Neural progenitor cell (in vitro differentiated cells): ENCODE measurements around the gene SEMA5B. TPM values are rescaled to one million over a fixed set of nuclear protein-coding genes. Genes with fewer than 3 reads are reported as not detected.

ENCODE experiments used
- DNase-seq: peaks from one replicate; pipeline ENCODE4 v3.0.0-alpha.2; 2016; ENCODE audit warnings: low spot score
- H2AFZ ChIP-seq: fragments of 200-600 bp; sonication (generic); replicated peaks from 2 replicates; pipeline ENCODE4 v1.6.1; 2016; ENCODE audit warnings: antibody characterized with exemption
- H3F3A ChIP-seq: fragments of 200-600 bp; sonication (generic); 2 replicates; pipeline ENCODE4 v1.6.1; 2016; ENCODE audit warnings: antibody characterized with exemption, low read depth
- H3K27ac ChIP-seq: fragments of 200-600 bp; sonication (generic); 2 replicates; pipeline ENCODE4 v1.5.1; 2016; ENCODE audit warnings: mild to moderate bottlenecking
- H3K27me3 ChIP-seq: fragments of 200-600 bp; sonication (generic); 2 replicates; pipeline ENCODE4 v1.6.1; 2016; ENCODE audit warnings: mild to moderate bottlenecking, moderate library complexity
- H3K36me3 ChIP-seq: fragments of 200-600 bp; sonication (generic); 2 replicates; pipeline ENCODE4 v1.5.1; 2016
- H3K4me1 ChIP-seq: fragments of 200-600 bp; sonication (generic); 2 replicates; pipeline ENCODE4 v1.6.1; 2016; ENCODE audit warnings: mixed run types
- H3K4me2 ChIP-seq: fragments of 200-600 bp; sonication (generic); 2 replicates; pipeline ENCODE4 v1.6.1; 2016
- H3K4me3 ChIP-seq: fragments of 200-600 bp; sonication (generic); 2 replicates; pipeline ENCODE4 v1.5.1; 2016
- H3K79me2 ChIP-seq: fragments of 200-600 bp; sonication (generic); 2 replicates; pipeline ENCODE4 v1.6.1; 2016; ENCODE audit warnings: low read depth
- H3K9ac ChIP-seq: fragments of 200-600 bp; sonication (generic); 2 replicates; pipeline ENCODE4 v1.6.1; 2016
- H3K9me3 ChIP-seq: fragments of 200-600 bp; sonication (generic); 2 replicates; pipeline ENCODE4 v1.5.1; 2016; ENCODE audit warnings: low read depth
- H4K20me1 ChIP-seq: fragments of 200-600 bp; sonication (generic); 2 replicates; pipeline ENCODE4 v1.6.1; 2016; ENCODE audit warnings: low read depth
- H3K27ac Mint-ChIP-seq: 3 replicates; pipeline ENCODE4 v1.8.0; 2021; ENCODE audit warnings: mixed read lengths
- H3K27me3 Mint-ChIP-seq: 2 replicates; pipeline ENCODE4 v1.8.0; 2022; ENCODE audit warnings: low read depth, mild to moderate bottlenecking, inconsistent platforms, moderate library complexity, mixed read lengths; ENCODE audit not compliant: insufficient read depth
- H3K36me3 Mint-ChIP-seq: 3 replicates; pipeline ENCODE4 v1.8.0; 2021; ENCODE audit warnings: mixed read lengths
- H3K4me1 Mint-ChIP-seq: 3 replicates; pipeline ENCODE4 v1.8.0; 2021; ENCODE audit warnings: mixed read lengths
- H3K4me3 Mint-ChIP-seq: 3 replicates; pipeline ENCODE4 v1.8.0; 2021; ENCODE audit warnings: mild to moderate bottlenecking, moderate library complexity, mixed read lengths
- H3K9me3 Mint-ChIP-seq: 3 replicates; pipeline ENCODE4 v1.8.0; 2020; ENCODE audit warnings: mixed read lengths
- EZH2 ChIP-seq: fragments of 200-600 bp; sonication (generic); IDR thresholded peaks from 2 replicates; pipeline ENCODE4 v1.6.1; 2017; ENCODE audit warnings: antibody characterized with exemption, mild to moderate bottlenecking, moderate library complexity
- EZH2phosphoT487 ChIP-seq: fragments of 200-600 bp; sonication (generic); IDR thresholded peaks from 2 replicates; pipeline ENCODE4 v1.6.1; 2017; ENCODE audit warnings: antibody characterized with exemption
- total RNA-seq: library from RNA; depleted of rRNA; stranded (reverse); fragments of >200 nt; gene quantifications from 2 replicates; pipeline ENCODE4 v1.2.3, GENCODE V29; 2015; ENCODE audit warnings: low replicate concordance
- TF ChIP-seq, protein P1 (sequence below): fragments of 200-600 bp; sonication (generic); IDR thresholded peaks from 2 replicates; pipeline ENCODE4 v1.5.1; 2017; ENCODE audit warnings: antibody characterized with exemption, mild to moderate bottlenecking

Gene SEMA5B
- total RNA-seq, 1 donor from 2014 or later, result 10.1 TPM

GRCh38 chr3:122943828-122944190, 83.8 kb downstream of the SEMA5B start:
- H3K79me2 ChIP-seq, result no peaks in the 10 kb centered on the region
- H3K27me3 ChIP-seq, result peaks cover 39% of the 10 kb centered on the region
- no peak overlapping the region for H3K4me3 ChIP-seq
- TF ChIP-seq, protein P1, sequence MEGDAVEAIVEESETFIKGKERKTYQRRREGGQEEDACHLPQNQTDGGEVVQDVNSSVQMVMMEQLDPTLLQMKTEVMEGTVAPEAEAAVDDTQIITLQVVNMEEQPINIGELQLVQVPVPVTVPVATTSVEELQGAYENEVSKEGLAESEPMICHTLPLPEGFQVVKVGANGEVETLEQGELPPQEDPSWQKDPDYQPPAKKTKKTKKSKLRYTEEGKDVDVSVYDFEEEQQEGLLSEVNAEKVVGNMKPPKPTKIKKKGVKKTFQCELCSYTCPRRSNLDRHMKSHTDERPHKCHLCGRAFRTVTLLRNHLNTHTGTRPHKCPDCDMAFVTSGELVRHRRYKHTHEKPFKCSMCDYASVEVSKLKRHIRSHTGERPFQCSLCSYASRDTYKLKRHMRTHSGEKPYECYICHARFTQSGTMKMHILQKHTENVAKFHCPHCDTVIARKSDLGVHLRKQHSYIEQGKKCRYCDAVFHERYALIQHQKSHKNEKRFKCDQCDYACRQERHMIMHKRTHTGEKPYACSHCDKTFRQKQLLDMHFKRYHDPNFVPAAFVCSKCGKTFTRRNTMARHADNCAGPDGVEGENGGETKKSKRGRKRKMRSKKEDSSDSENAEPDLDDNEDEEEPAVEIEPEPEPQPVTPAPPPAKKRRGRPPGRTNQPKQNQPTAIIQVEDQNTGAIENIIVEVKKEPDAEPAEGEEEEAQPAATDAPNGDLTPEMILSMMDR, result no peak
- no peak for TF ChIP-seq EZH2phosphoT487
- no peak for TF ChIP-seq EZH2
- no peak overlapping the region for H3K4me2 ChIP-seq
- no peaks in the 10 kb centered on the region for H3K36me3 ChIP-seq
- no peak overlapping the region for H3K4me3 Mint-ChIP-seq
- no peaks in the 10 kb centered on the region for H3K9me3 Mint-ChIP-seq
- no peak overlapping the region for H3K9ac ChIP-seq
- H3F3A ChIP-seq, result peaks cover 18% of the 10 kb centered on the region
- peaks cover 24% of the 10 kb centered on the region for H3K4me1 Mint-ChIP-seq
- no peak overlapping the region for H2AFZ ChIP-seq
- H3K9me3 ChIP-seq, result no peaks in the 10 kb centered on the region
- H3K27ac Mint-ChIP-seq, result peak overlapping the region; percentile 46
- H3K4me1 ChIP-seq, result peaks cover 19% of the 10 kb centered on the region
- peaks cover 3% of the 10 kb centered on the region for H3K36me3 Mint-ChIP-seq
- H4K20me1 ChIP-seq, result peaks cover 37% of the 10 kb centered on the region
- peaks cover 23% of the 10 kb centered on the region for H3K27me3 Mint-ChIP-seq
- H3K27ac ChIP-seq, result no peak overlapping the region
- DNase-seq, result no peak

- Histone ChIP-seq H3K27me3 (peaks cover 39% of the 10 kb centered on the region), H3K4me2 (peak overlapping the region; percentile 20), H3K4me3 (no peak overlapping the region)
These were observed 84.4 kb downstream of the SEMA5B start for GRCh38 chr3:122942937-122943827.

GRCh38 chr3:122942239-122942638, 85.3 kb downstream of the SEMA5B start:
- H3K27ac ChIP-seq, result no peak overlapping the region
- H3K27ac Mint-ChIP-seq, result no peak overlapping the region
- H3K4me1 ChIP-seq, result peaks cover 14% of the 10 kb centered on the region
- TF ChIP-seq, protein P1, result no peak
- TF ChIP-seq EZH2, result no peak
- TF ChIP-seq EZH2phosphoT487, result no peak
- H2AFZ ChIP-seq, result no peak overlapping the region
- H4K20me1 ChIP-seq, result peaks cover 21% of the 10 kb centered on the region
- H3K4me2 ChIP-seq, result no peak overlapping the region
- H3K36me3 ChIP-seq, result no peaks in the 10 kb centered on the region
- peaks cover 6% of the 10 kb centered on the region for H3K36me3 Mint-ChIP-seq
- no peak for DNase-seq
- H3K4me1 Mint-ChIP-seq, result peaks cover 20% of the 10 kb centered on the region
- H3K9ac ChIP-seq, result no peak overlapping the region
- no peak overlapping the region for H3K4me3 ChIP-seq
- H3F3A ChIP-seq, result peaks cover 14% of the 10 kb centered on the region
- H3K9me3 Mint-ChIP-seq, result no peaks in the 10 kb centered on the region
- H3K9me3 ChIP-seq, result no peaks in the 10 kb centered on the region
- H3K4me3 Mint-ChIP-seq, result no peak overlapping the region
- H3K79me2 ChIP-seq, result no peaks in the 10 kb centered on the region
- H3K27me3 Mint-ChIP-seq, result peaks cover 21% of the 10 kb centered on the region
- H3K27me3 ChIP-seq, result peaks cover 36% of the 10 kb centered on the region

More at GRCh38 chr3:122942937-122943827, 84.4 kb downstream of the SEMA5B start:
- Histone ChIP-seq H3K79me2 (no peaks in the 10 kb centered on the region), H3K4me1 (peaks cover 19% of the 10 kb centered on the region), H3K36me3 (no peaks in the 10 kb centered on the region), H3K9ac (no peak overlapping the region), H3K27ac (no peak overlapping the region), H4K20me1 (peaks cover 30% of the 10 kb centered on the region), H3F3A (peaks cover 18% of the 10 kb centered on the region), H3K9me3 (no peaks in the 10 kb centered on the region), H2AFZ (no peak overlapping the region)
- no peak overlapping the region for H3K4me3 Mint-ChIP-seq
- H3K27me3 Mint-ChIP-seq, result peaks cover 23% of the 10 kb centered on the region
- peak; percentile 89 for DNase-seq
- no peaks in the 10 kb centered on the region for H3K9me3 Mint-ChIP-seq
- H3K36me3 Mint-ChIP-seq, result peaks cover 5% of the 10 kb centered on the region
- peak overlapping the region; percentile 46 for H3K27ac Mint-ChIP-seq
- peaks cover 24% of the 10 kb centered on the region for H3K4me1 Mint-ChIP-seq
- TF ChIP-seq, protein P1, result peak; percentile 91
- TF ChIP-seq EZH2, result no peak
